AG09309 (cell line): ENCODE data around the gene JADE1.

ENCODE experiments used
- DNase-seq: peaks from one replicate; pipeline ENCODE4 v3.0.0-alpha.2; 2010; ENCODE audit warnings: low read depth
- H3K4me3 ChIP-seq: 2 replicates; pipeline ENCODE4 v1.5.1; 2011; ENCODE audit warnings: mild to moderate bottlenecking, low read depth, low read length, moderate library complexity; ENCODE audit not compliant: control insufficient read depth
- CTCF ChIP-seq: IDR thresholded peaks from 2 replicates; pipeline ENCODE4 v1.5.1; 2011; ENCODE audit warnings: mild to moderate bottlenecking, low read depth, low read length, inconsistent platforms; ENCODE audit not compliant: insufficient read depth, control insufficient read depth; ENCODE audit errors: missing control alignments

JADE1 gene

DNA sequence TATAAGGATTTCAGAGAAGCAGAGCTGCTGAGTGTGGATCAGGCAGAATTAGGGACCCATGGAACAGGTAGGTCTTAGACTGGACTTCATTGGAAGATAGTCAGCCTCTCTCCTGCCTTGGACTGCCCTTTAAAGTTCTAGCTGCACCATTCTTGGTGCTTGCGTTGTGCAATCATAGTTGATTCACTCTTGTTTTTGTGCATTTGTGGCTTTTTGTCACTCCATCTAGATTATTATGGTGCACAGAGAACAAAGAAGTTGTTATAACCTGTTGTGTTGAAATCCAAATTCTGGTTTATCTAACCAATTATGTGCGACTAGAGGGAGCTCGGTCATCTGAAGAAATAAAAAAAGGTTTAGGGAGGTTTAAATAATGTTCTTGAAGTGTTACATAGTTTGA, 59.3 kb downstream of the JADE1 start:
- TF ChIP-seq CTCF: no peak
- no peak for DNase-seq
- no peak overlapping the region for H3K4me3 ChIP-seq

- no peak for DNase-seq
- no peak overlapping the region for H3K4me3 ChIP-seq
- TF ChIP-seq CTCF: no peak
Observed at GRCh38 chr4:128869776-128870509, 60.4 kb downstream of the JADE1 start.

GRCh38 chr4:128871948-128872347, 62.4 kb downstream of the JADE1 start:
- no peak overlapping the region for H3K4me3 ChIP-seq
- no peak for TF ChIP-seq CTCF
- DNase-seq: no peak

- DNase-seq: no peak
- H3K4me3 ChIP-seq: no peak overlapping the region
- TF ChIP-seq CTCF: no peak
Observed at GRCh38 chr4:128876200-128876599, 66.7 kb downstream of the JADE1 start.

- no peak overlapping the region for H3K4me3 ChIP-seq
- no peak for TF ChIP-seq CTCF
- DNase-seq: no peak
Observed at GRCh38 chr4:128877934-128878333, 68.4 kb downstream of the JADE1 start.

DNA sequence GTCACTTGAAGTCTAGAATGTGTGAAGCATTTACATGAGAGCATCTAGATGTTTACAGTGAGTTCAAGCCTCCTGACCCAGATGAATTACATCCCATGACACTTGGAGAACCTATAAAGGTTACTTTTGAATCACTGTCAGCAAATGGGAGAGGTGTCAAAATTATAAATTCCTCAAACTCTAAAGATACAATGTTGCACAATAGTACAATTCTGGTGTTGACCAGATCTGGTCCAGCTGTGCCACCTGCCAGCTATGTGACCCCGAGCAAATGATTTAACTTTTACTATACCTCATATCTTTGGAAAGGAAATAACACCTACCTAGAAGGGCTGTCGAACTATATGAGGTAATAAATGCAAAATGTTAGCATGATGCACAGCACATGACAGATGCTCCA, 69.8 kb downstream of the JADE1 start:
- TF ChIP-seq CTCF: no peak
- DNase-seq: no peak
- no peak overlapping the region for H3K4me3 ChIP-seq
